A549 (cell line): ENCODE data around the gene PAM. TPM values are rescaled to one million over a fixed set of nuclear protein-coding genes. Genes with fewer than 3 reads are reported as not detected.
"Not testable (repeated sequence)": the region's sequence is repeated elsewhere in the genome, so short reads cannot be mapped to it uniquely, and the experiment has no call there.

Experiments
- ATAC-seq, 2 experiments: fragments of 200-7000 bp in 1 of 2; fragments of >200 bp in 1 of 2; cut with Nextera tagmentation in 1 of 2; cut with Tn5 transposase in 1 of 2; 3 replicates each; pipeline versions ENCODE4 v1.8.0 to v1.9.1; 2018 to 2020; ENCODE audit warnings: mild to moderate bottlenecking in 1 of 2, moderate library complexity in 1 of 2
- CTCF ChIA-PET: fragments of 300-600 bp; sonication (Branson Sonifier 250); formaldehyde crosslinking; extraction: SDS; loops from one replicate; lab custom pipeline; 2021; ENCODE audit warnings: antibody characterized with exemption, inconsistent platforms; lab: Yijun Ruan, JAX
- POLR2A ChIA-PET: fragments of 350-600 bp; formaldehyde crosslinking; extraction: SDS; loops from one replicate; lab custom pipeline; 2021; ENCODE audit warnings: antibody characterized with exemption, inconsistent platforms; lab: Yijun Ruan, JAX
- DNase-seq, 2 experiments: peaks; one replicate each; pipeline versions ENCODE4 v3.0.0 to v3.0.0-alpha.2; 2011 to 2016; ENCODE audit warnings: low read depth in 1 of 2, low spot score in 1 of 2
- FAIRE-seq: peaks from 2 replicates; lab custom pipeline; 2011; peaks lifted over from hg19 to GRCh38; lab: Jason Lieb, UNC
- H3K27ac ChIP-seq, 2 experiments: fragments of >200 bp; sonication (Bioruptor Twin); formaldehyde crosslinking; 3 replicates each; pipeline ENCODE4 v1.5.1; 2016 to 2017
- H3K4me1 ChIP-seq: fragments of >200 bp; sonication (Bioruptor Twin); formaldehyde crosslinking; 3 replicates; pipeline ENCODE4 v1.6.1; 2016
- H3K4me2 ChIP-seq: fragments of >200 bp; sonication (Bioruptor Twin); formaldehyde crosslinking; 3 replicates; pipeline ENCODE4 v1.6.1; 2016
- H3K4me3 ChIP-seq: fragments of >200 bp; sonication (Bioruptor Twin); formaldehyde crosslinking; 3 replicates; pipeline ENCODE4 v1.5.1; 2016
- H3K9me3 ChIP-seq: fragments of >200 bp; sonication (Bioruptor Twin); formaldehyde crosslinking; 3 replicates; pipeline ENCODE4 v1.6.1; 2016
- ATOH8 ChIP-seq: fragments of 250-450 bp; sonication (Bioruptor Pico); IDR thresholded peaks from 2 replicates; pipeline ENCODE4 v1.5.0; 2020; ENCODE audit warnings: low read depth, mild to moderate bottlenecking, moderate library complexity
- CEBPB ChIP-seq, 2 experiments: fragments of >200 bp in 1 of 2; sonication (Bioruptor Twin) in 1 of 2; formaldehyde crosslinking in 1 of 2; IDR thresholded peaks; 2 replicates each; pipeline ENCODE4 v1.6.1; 2012 to 2016
- EHF ChIP-seq: fragments of 250-450 bp; sonication (Bioruptor Pico); IDR thresholded peaks from 2 replicates; pipeline ENCODE4 v1.5.0; 2020; ENCODE audit warnings: mild to moderate bottlenecking
- EHMT2 ChIP-seq: fragments of 200-600 bp; sonication (generic); IDR thresholded peaks from 2 replicates; pipeline ENCODE4 v1.6.1; 2016; ENCODE audit warnings: antibody characterized with exemption, low read depth, mild to moderate bottlenecking, moderate library complexity
- EP300 ChIP-seq, 2 experiments: fragments of >200 bp; sonication (Bioruptor Twin); formaldehyde crosslinking; IDR thresholded peaks; 2 replicates in 1 of 2; 3 replicates in 1 of 2; pipeline ENCODE4 v1.6.1; 2016 to 2017
- FOSB ChIP-seq: fragments of 250-450 bp; sonication (Bioruptor Pico); IDR thresholded peaks from 2 replicates; pipeline ENCODE4 v1.5.0; 2020; ENCODE audit warnings: mild to moderate bottlenecking, moderate library complexity
- FOSL2 ChIP-seq, 2 experiments: fragments of 450-650 bp in 1 of 2; fragments of >200 bp in 1 of 2; sonication (Bioruptor Twin) in 1 of 2; formaldehyde crosslinking; IDR thresholded peaks; 2 replicates each; pipeline versions ENCODE4 v1.5.0 to v1.6.1; 2016 to 2020; ENCODE audit warnings: mild to moderate bottlenecking in 1 of 2, moderate library complexity in 1 of 2
- HDAC2 ChIP-seq: fragments of 200-600 bp; sonication (generic); IDR thresholded peaks from 2 replicates; pipeline ENCODE4 v1.6.1; 2016
- HEYL ChIP-seq: fragments of 250-450 bp; sonication (Bioruptor Pico); IDR thresholded peaks from 2 replicates; pipeline ENCODE4 v1.8.0; 2021; ENCODE audit warnings: mild to moderate bottlenecking, moderate library complexity
- HOXB5 ChIP-seq: fragments of 250-450 bp; sonication (Bioruptor Pico); IDR thresholded peaks from 2 replicates; pipeline ENCODE4 v1.5.0; 2020; ENCODE audit warnings: mild to moderate bottlenecking, moderate library complexity
- JUN ChIP-seq, 2 experiments: fragments of >200 bp; sonication (Bioruptor Twin); formaldehyde crosslinking; IDR thresholded peaks; 2 replicates in 1 of 2; 3 replicates in 1 of 2; pipeline ENCODE4 v1.6.1; 2016 to 2017
- KDM1A ChIP-seq: fragments of 200-600 bp; sonication (generic); IDR thresholded peaks from 2 replicates; pipeline ENCODE4 v1.6.1; 2016; ENCODE audit warnings: low read depth, mild to moderate bottlenecking
- MAFK ChIP-seq: fragments of 450-650 bp; IDR thresholded peaks from 2 replicates; pipeline ENCODE4 v1.6.1; 2014; ENCODE audit not compliant: partially characterized antibody
- MYC ChIP-seq: IDR thresholded peaks from 2 replicates; pipeline ENCODE4 v1.6.1; 2012; ENCODE audit warnings: mild to moderate bottlenecking, inconsistent platforms, low read length, improper control_type of control experiment, borderline replicate concordance
- NPAS2 ChIP-seq: fragments of 250-450 bp; sonication (Bioruptor Pico); IDR thresholded peaks from 2 replicates; pipeline ENCODE4 v1.8.0; 2022; ENCODE audit warnings: mild to moderate bottlenecking, moderate library complexity, borderline replicate concordance
- NR3C1 ChIP-seq: fragments of >200 bp; sonication (Bioruptor Twin); formaldehyde crosslinking; IDR thresholded peaks from 3 replicates; pipeline ENCODE4 v1.6.1; 2017
- RARB ChIP-seq: fragments of 250-450 bp; sonication (Bioruptor Pico); IDR thresholded peaks from 2 replicates; pipeline ENCODE4 v1.8.0; 2021; ENCODE audit warnings: mild to moderate bottlenecking, moderate library complexity
- REST ChIP-seq: fragments of 200-600 bp; sonication (generic); IDR thresholded peaks from 2 replicates; pipeline ENCODE4 v1.6.1; 2016; ENCODE audit warnings: antibody characterized with exemption, mild to moderate bottlenecking, moderate library complexity
- SMC3 ChIP-seq: fragments of >200 bp; sonication (Bioruptor Twin); formaldehyde crosslinking; IDR thresholded peaks from 3 replicates; pipeline ENCODE4 v1.6.1; 2018; ENCODE audit warnings: inconsistent platforms
- SREBF2 ChIP-seq: fragments of 450-650 bp; IDR thresholded peaks from 2 replicates; pipeline ENCODE4 v1.6.1; 2014; ENCODE audit warnings: mild to moderate bottlenecking, moderate library complexity
- TP53 ChIP-seq: fragments of 250-450 bp; sonication (Bioruptor Pico); IDR thresholded peaks from 2 replicates; pipeline ENCODE4 v1.5.0; 2021; ENCODE audit warnings: mild to moderate bottlenecking, moderate library complexity
- USF2 ChIP-seq: fragments of 450-650 bp; IDR thresholded peaks from 2 replicates; pipeline ENCODE4 v1.6.1; 2014; ENCODE audit warnings: antibody characterized with exemption
- ZFP36 ChIP-seq: fragments of 450-650 bp; IDR thresholded peaks from 2 replicates; pipeline ENCODE4 v1.6.1; 2014; ENCODE audit warnings: borderline replicate concordance; ENCODE audit not compliant: partially characterized antibody
- ZSCAN20 ChIP-seq: fragments of 250-450 bp; sonication (Bioruptor Pico); IDR thresholded peaks from 2 replicates; pipeline ENCODE4 v1.8.0; 2022; ENCODE audit warnings: mild to moderate bottlenecking, moderate library complexity
- WGBS: methylation state at CpG from one replicate; pipeline ENCODE4 v1.1.6; 2017; ENCODE audit errors: missing lambda C conversion rate; 5-methylcytosine and 5-hydroxymethylcytosine counted together
- polyA plus RNA-seq, 4 experiments: library from polyadenylated mRNA; depleted of rRNA in 3 of 4; stranded (reverse); fragments of >200 nt; fragmentation: RNase III in 1 of 4; extraction: RNeasy Plus Mini Kit Qiagen cat#74134 plus additional on column Dnase treatment in 1 of 4; gene quantifications; 2 replicates in 3 of 4; 3 replicates in 1 of 4; pipeline ENCODE4 v1.2.3, GENCODE V29; 2011 to 2017
- TF ChIP-seq, protein P1 (sequence below): fragments of >200 bp; sonication (Bioruptor Twin); formaldehyde crosslinking; IDR thresholded peaks from 2 replicates; pipeline ENCODE4 v1.6.1; 2016

PAM gene
- polyA plus RNA-seq, 2 of the 4 experiments (the other 2 are of a cell fraction) = 21.5 to 25.1 TPM

- ATAC-seq (no peak), DNase-seq (no peak), FAIRE-seq (no peak)
- Histone ChIP-seq H3K27ac (no peak overlapping the region), H3K4me1 (no peaks in the 10 kb centered on the region), H3K9me3 (no peaks in the 10 kb centered on the region), H3K4me2 (no peak overlapping the region), H3K4me3 (no peak overlapping the region)
- WGBS = 5% methylated on average over 2 of the region's 2 CpGs
- CTCF ChIA-PET = no interaction called here
- TF ChIP-seq MYC = no peak
- TF ChIP-seq EHF (CRISPR knock-in tag) = no peak
- no peak for TF ChIP-seq RARB (CRISPR knock-in tag)
- TF ChIP-seq ZFP36 = no peak
- TF ChIP-seq JUN (IDR thresholded peaks at IDR 0.05) = no peak
- no peak for TF ChIP-seq SMC3
- TF ChIP-seq NR3C1 = no peak
- no peak for TF ChIP-seq HDAC2
- TF ChIP-seq REST = no peak
- TF ChIP-seq FOSB (CRISPR knock-in tag) = no peak
- no peak for TF ChIP-seq KDM1A
- TF ChIP-seq ATOH8 = no peak
- TF ChIP-seq EHMT2 = no peak
- TF ChIP-seq ZSCAN20 (CRISPR knock-in tag) = no peak
- TF ChIP-seq EP300 (IDR thresholded peaks at IDR 0.05) = no peak
- TF ChIP-seq HOXB5 (CRISPR knock-in tag) = no peak
- POLR2A ChIA-PET = no interaction called here
Observed at GRCh38 chr5:102998224-102998623, 243.1 kb downstream of the PAM start.

GRCh38 chr5:102999191-102999590, 244.1 kb downstream of the PAM start:
- no peak for TF ChIP-seq NPAS2 (CRISPR knock-in tag)
- TF ChIP-seq USF2 = no peak
- TF ChIP-seq SREBF2 = no peak
- TF ChIP-seq, protein P1, sequence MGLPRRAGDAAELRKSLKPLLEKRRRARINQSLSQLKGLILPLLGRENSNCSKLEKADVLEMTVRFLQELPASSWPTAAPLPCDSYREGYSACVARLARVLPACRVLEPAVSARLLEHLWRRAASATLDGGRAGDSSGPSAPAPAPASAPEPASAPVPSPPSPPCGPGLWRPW = no peak
- TF ChIP-seq CEBPB (IDR thresholded peaks at IDR 0.05) = no peak
- TF ChIP-seq TP53 (CRISPR knock-in tag) = no peak
- no peak for TF ChIP-seq HEYL (CRISPR knock-in tag)
- TF ChIP-seq FOSL2 (IDR thresholded peaks at IDR 0.05) = no peak
- TF ChIP-seq FOSL2 (CRISPR knock-in tag; IDR thresholded peaks at IDR 0.05) = no peak
- no peak for TF ChIP-seq MAFK
- TF ChIP-seq EHMT2 = no peak
- ATAC-seq (no peak), FAIRE-seq (no peak), DNase-seq (no peak)
- H3K27ac ChIP-seq = no peak overlapping the region
- no peak overlapping the region for H3K4me2 ChIP-seq
- no peaks in the 10 kb centered on the region for H3K4me1 ChIP-seq
- H3K4me3 ChIP-seq = no peak overlapping the region
- POLR2A ChIA-PET = no interaction called here
- WGBS = 25% methylated on average over 3 of the region's 3 CpGs
- no peaks in the 10 kb centered on the region for H3K9me3 ChIP-seq
- CTCF ChIA-PET = no interaction called here

DNA sequence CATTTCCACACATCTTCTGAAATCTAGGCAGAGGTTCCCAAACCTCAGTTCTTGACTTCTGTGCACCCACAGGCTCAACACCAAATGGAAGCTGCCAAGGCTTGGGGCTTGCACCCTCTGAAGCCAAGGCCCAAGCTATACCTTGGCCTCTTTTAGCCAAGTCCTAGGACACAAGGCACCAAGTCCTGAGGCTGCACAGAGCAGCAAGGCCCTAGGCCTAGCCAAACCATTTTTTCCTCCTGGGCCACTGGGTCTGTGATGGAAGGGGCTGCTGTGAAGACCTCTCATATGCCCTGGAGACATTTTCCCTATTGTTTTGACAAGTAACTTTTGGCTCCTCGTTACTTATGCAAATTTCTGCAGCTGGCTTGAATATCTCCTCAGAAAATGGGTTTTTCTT, 244.5 kb downstream of the PAM start:
- DNase-seq, H3K27ac ChIP-seq, H3K9me3 ChIP-seq, H3K4me1 ChIP-seq, ATAC-seq, CTCF ChIA-PET, POLR2A ChIA-PET, FAIRE-seq, H3K4me3 ChIP-seq, H3K4me2 ChIP-seq: not testable (repeated sequence)
- 13% methylated on average over 1 of the region's 1 CpG for WGBS
